PC-3 (cell line): ENCODE results near the gene ARHGAP27.

Experiments used
- CTCF ChIP-seq: fragments of 300-600 bp; sonication (generic); conservative IDR thresholded peaks from 2 replicates; pipeline ENCODE4 v1.5.1; 2017; ENCODE audit warnings: antibody characterized with exemption, low read depth, mild to moderate bottlenecking, low read length
- EZH2 ChIP-seq: fragments of 300-600 bp; sonication (generic); IDR thresholded peaks from one replicate; pipeline ENCODE4 v1.6.1; 2017; ENCODE audit warnings: antibody characterized with exemption, mild to moderate bottlenecking, low read length; ENCODE audit not compliant: unreplicated experiment

GRCh38 chr17:45428931-45429338 lies 3.7 kb downstream of the ARHGAP27 start:
- TF ChIP-seq CTCF, result no peak
- no peak for TF ChIP-seq EZH2
